MM.1S (cell line): ENCODE results near the gene RTN4.

Source experiments
- DNase-seq: peaks from one replicate; pipeline ENCODE4 v3.0.0-alpha.2; 2015
- H2AFZ ChIP-seq: fragments of 300-600 bp; sonication (generic); 2 replicates; pipeline ENCODE4 v1.6.0; 2016; ENCODE audit warnings: antibody characterized with exemption, low read length
- H3F3A ChIP-seq: fragments of 300-600 bp; sonication (generic); 2 replicates; pipeline ENCODE4 v1.6.1; 2016; ENCODE audit warnings: mild to moderate bottlenecking, antibody characterized with exemption, low read length, moderate library complexity, mixed read lengths; ENCODE audit not compliant: insufficient read depth
- H3K27ac ChIP-seq: fragments of 300-600 bp; sonication (generic); 2 replicates; pipeline ENCODE4 v1.5.1; 2016; ENCODE audit warnings: mild to moderate bottlenecking, low read length
- H3K27me3 ChIP-seq: fragments of 300-600 bp; sonication (generic); replicated peaks from 2 replicates; pipeline ENCODE4 v1.6.0; 2016; ENCODE audit warnings: low read length; ENCODE audit not compliant: insufficient read depth
- H3K36me3 ChIP-seq: fragments of 300-600 bp; sonication (generic); replicated peaks from 2 replicates; pipeline ENCODE4 v1.6.1; 2016; ENCODE audit warnings: mild to moderate bottlenecking, low read length, mixed read lengths; ENCODE audit not compliant: insufficient read depth
- H3K4me1 ChIP-seq: fragments of 300-600 bp; sonication (generic); 2 replicates; pipeline ENCODE4 v1.6.1; 2016; ENCODE audit warnings: low read length, mixed read lengths
- H3K4me2 ChIP-seq: fragments of 300-600 bp; sonication (generic); 2 replicates; pipeline ENCODE4 v1.6.0; 2016; ENCODE audit warnings: low read depth, low read length
- H3K4me3 ChIP-seq: fragments of 300-600 bp; sonication (generic); 2 replicates; pipeline ENCODE4 v1.5.1; 2016; ENCODE audit warnings: low read length, mixed read lengths
- H3K79me2 ChIP-seq: fragments of 300-600 bp; sonication (generic); 2 replicates; pipeline ENCODE4 v1.6.1; 2016; ENCODE audit warnings: mixed run types, low read length, mixed read lengths
- H3K9ac ChIP-seq: fragments of 300-600 bp; sonication (generic); 2 replicates; pipeline ENCODE4 v1.6.1; 2016; ENCODE audit warnings: low read length, mixed read lengths
- H3K9me2 ChIP-seq: fragments of 300-600 bp; sonication (generic); replicated peaks from 2 replicates; pipeline ENCODE4 v1.6.1; 2016; ENCODE audit warnings: mild to moderate bottlenecking, low read length, mixed read lengths; ENCODE audit not compliant: insufficient read depth
- H3K9me3 ChIP-seq: fragments of 300-600 bp; sonication (generic); replicated peaks from 2 replicates; pipeline ENCODE4 v1.6.1; 2016; ENCODE audit warnings: mild to moderate bottlenecking, low read length, mixed read lengths; ENCODE audit not compliant: insufficient read depth
- H4K20me1 ChIP-seq: fragments of 300-600 bp; sonication (generic); 2 replicates; pipeline ENCODE4 v1.6.1; 2016; ENCODE audit warnings: mild to moderate bottlenecking, low read length, moderate library complexity, mixed read lengths; ENCODE audit not compliant: insufficient read depth
- CTCF ChIP-seq: fragments of 300-600 bp; sonication (generic); IDR thresholded peaks from 2 replicates; pipeline ENCODE4 v1.5.1; 2016; ENCODE audit warnings: antibody characterized with exemption, low read length, mixed read lengths
- EZH2 ChIP-seq: fragments of 300-600 bp; sonication (generic); optimal IDR thresholded peaks from 2 replicates; pipeline ENCODE3; 2017; ENCODE audit warnings: low read depth, mild to moderate bottlenecking, antibody characterized with exemption, low read length, mixed read lengths
- EZH2phosphoT487 ChIP-seq: fragments of 300-600 bp; sonication (generic); IDR thresholded peaks from 2 replicates; pipeline ENCODE4 v1.6.1; 2018; ENCODE audit warnings: antibody characterized with exemption, low read length

The RTN4 gene

DNA sequence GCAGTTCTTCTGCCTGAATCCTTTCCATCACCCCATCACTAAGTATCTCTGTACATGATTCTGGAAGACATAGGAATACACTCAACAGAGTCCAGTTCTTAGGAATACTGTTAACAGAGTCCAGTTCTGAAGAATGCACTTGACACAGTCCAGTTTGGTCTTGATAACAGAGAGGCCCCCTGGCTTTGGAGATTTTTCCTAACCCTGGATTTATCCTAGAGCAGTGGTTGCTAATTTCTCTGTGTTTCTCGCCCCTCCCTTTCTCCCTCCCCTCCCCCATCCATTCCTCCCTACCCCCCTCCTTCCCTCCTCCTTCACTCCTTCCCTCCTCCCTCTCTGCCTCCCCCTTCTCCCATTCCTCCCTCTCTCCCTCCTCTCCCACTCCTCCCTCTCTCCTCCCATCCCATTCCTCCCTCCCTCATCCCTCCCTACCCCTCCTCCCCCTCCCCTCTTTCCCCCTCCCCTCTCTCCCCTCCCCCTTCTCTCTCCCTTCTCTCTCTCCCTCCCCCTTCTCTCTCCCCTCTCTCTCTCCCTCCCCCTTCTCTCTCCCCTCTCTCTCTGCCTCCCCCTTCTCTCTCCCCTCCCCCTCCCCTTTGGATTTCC lies 105.4 kb downstream of the RTN4 start:
- no peaks in the 10 kb centered on the region for H4K20me1 ChIP-seq
- TF ChIP-seq EZH2 (no peak), EZH2phosphoT487 (no peak), CTCF (no peak)
- no peak overlapping the region for H3K9ac ChIP-seq
- no peaks in the 10 kb centered on the region for H3F3A ChIP-seq
- no peaks in the 10 kb centered on the region for H3K79me2 ChIP-seq
- no peak overlapping the region for H3K4me2 ChIP-seq
- no peak for DNase-seq
- no peak overlapping the region for H2AFZ ChIP-seq
- peaks cover 12% of the 10 kb centered on the region for H3K4me1 ChIP-seq
- no peaks in the 10 kb centered on the region for H3K27me3 ChIP-seq
- no peak overlapping the region for H3K4me3 ChIP-seq
- no peaks in the 10 kb centered on the region for H3K9me3 ChIP-seq
- no peak overlapping the region for H3K27ac ChIP-seq
- H3K36me3 ChIP-seq = no peaks in the 10 kb centered on the region
- no peaks in the 10 kb centered on the region for H3K9me2 ChIP-seq

DNA sequence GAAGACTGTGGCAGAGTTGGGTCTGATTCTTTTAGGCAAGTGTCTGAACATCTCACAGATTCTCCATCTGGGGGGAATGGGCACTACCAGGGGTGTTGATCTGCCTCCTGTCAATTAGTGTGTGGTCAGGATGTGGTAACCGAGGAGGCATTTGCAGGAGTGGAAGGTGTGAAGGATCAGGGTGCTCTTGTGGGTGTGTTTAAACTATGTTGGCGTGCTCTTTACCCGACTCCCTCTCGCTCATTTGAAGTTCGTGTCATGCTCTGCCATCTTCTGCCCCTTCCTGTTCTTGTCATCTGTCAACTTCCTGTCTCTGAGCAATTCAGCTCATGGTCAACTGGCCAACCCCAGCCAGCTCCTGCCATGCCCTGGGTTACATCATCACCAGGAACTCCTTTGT lies 107.9 kb downstream of the RTN4 start:
- no peak for DNase-seq
- H3K9ac ChIP-seq = no peak overlapping the region
- no peak overlapping the region for H2AFZ ChIP-seq
- H4K20me1 ChIP-seq = no peaks in the 10 kb centered on the region
- H3F3A ChIP-seq = no peaks in the 10 kb centered on the region
- H3K4me2 ChIP-seq = no peak overlapping the region
- no peak overlapping the region for H3K27ac ChIP-seq
- no peak overlapping the region for H3K4me3 ChIP-seq
- no peaks in the 10 kb centered on the region for H3K9me3 ChIP-seq
- H3K9me2 ChIP-seq = no peaks in the 10 kb centered on the region
- no peaks in the 10 kb centered on the region for H3K27me3 ChIP-seq
- no peaks in the 10 kb centered on the region for H3K36me3 ChIP-seq
- H3K79me2 ChIP-seq = no peaks in the 10 kb centered on the region
- TF ChIP-seq CTCF (no peak), EZH2phosphoT487 (no peak), EZH2 (no peak)
- H3K4me1 ChIP-seq = peaks cover 12% of the 10 kb centered on the region

DNA sequence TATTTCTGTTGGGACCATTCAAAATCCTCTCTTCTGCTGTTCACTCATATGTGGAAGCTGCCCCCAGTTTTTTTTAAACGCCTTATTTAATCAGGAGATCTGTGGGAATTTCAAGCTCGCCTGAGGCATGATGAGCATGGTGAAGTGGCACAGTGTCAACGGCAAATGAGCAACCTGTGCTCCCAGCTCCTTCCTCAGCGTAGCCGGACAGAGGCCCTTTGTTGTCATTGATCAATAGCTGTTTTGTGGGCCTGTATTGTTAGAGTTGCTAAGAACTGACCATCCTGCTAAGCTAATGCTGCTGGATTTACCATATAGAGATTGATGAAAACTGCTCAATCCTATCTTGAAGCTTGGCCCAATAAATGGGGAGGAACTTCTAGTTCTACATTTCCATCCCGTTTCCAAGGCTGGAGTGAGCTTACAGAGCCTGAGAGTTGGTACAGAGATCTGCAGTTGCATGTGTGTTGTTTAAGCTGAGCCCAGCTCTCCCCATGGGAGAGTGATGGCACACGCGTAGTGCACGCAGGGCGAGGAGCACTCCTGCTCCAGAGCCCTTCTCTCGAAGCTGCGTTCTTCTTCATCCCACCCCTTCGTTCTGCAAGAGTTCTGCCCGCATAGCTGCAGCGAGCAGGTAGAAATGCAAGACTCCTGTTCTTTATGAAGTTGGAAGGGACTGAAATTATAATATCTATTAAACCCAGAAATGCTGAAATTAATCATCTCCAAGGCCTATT lies 108.8 kb downstream of the RTN4 start:
- Histone ChIP-seq H3K9me2 (no peaks in the 10 kb centered on the region), H3F3A (no peaks in the 10 kb centered on the region), H3K4me3 (no peak overlapping the region), H3K36me3 (no peaks in the 10 kb centered on the region), H3K9me3 (no peaks in the 10 kb centered on the region), H2AFZ (no peak overlapping the region), H3K9ac (no peak overlapping the region), H3K79me2 (no peaks in the 10 kb centered on the region), H4K20me1 (no peaks in the 10 kb centered on the region), H3K4me2 (no peak overlapping the region), H3K4me1 (peaks cover 13% of the 10 kb centered on the region), H3K27ac (no peak overlapping the region), H3K27me3 (no peaks in the 10 kb centered on the region)
- no peak for DNase-seq
- TF ChIP-seq EZH2 (no peak), CTCF (no peak), EZH2phosphoT487 (no peak)
